Caco-2 (cell line): ENCODE results near the gene HOXB2. TPM values are rescaled to one million over a fixed set of nuclear protein-coding genes. Genes with fewer than 3 reads are reported as not detected.

Experiments used
- BruUV-seq: library from RNA; stranded (reverse); fragments of 400-500 nt; replicated peaks from 2 replicates; lab custom pipeline; 2021; lab: Mats Ljungman, UMichigan
- CTCF ChIA-PET: fragments of 300-600 bp; sonication (Branson Sonifier 250); formaldehyde crosslinking; loops from one replicate; lab custom pipeline; 2022; ENCODE audit warnings: antibody characterized with exemption; lab: Charles Lee
- POLR2A ChIA-PET: fragments of 300-600 bp; sonication (Branson Sonifier 250); formaldehyde crosslinking; loops from one replicate; lab custom pipeline; 2022; ENCODE audit warnings: antibody characterized with exemption; lab: Charles Lee
- DNase-seq, 2 experiments: peaks; one replicate each; pipeline versions ENCODE4 v3.0.0 to v3.0.0-alpha.2; 2020 to 2022
- H3K27me3 ChIP-seq: replicated peaks from 2 replicates; pipeline ENCODE4 v1.6.0; 2011; ENCODE audit warnings: low read length; ENCODE audit not compliant: control insufficient read depth, insufficient read depth
- H3K36me3 ChIP-seq: 2 replicates; pipeline ENCODE4 v1.5.1; 2011; ENCODE audit warnings: low read length; ENCODE audit not compliant: control insufficient read depth, insufficient read depth
- H3K4me1 ChIP-seq: fragments of 250-450 bp; sonication (Bioruptor Pico); 2 replicates; pipeline ENCODE4 v1.5.1; 2020; ENCODE audit warnings: mild to moderate bottlenecking
- H3K4me3 ChIP-seq: 2 replicates; pipeline ENCODE4 v1.5.1; 2011; ENCODE audit warnings: low read depth, mild to moderate bottlenecking, control low read depth, low read length
- H3K9me3 ChIP-seq: fragments of 250-450 bp; sonication (Bioruptor Pico); 2 replicates; pipeline ENCODE4 v1.5.1; 2020; ENCODE audit warnings: mild to moderate bottlenecking, moderate library complexity
- H3K27ac Mint-ChIP-seq: one replicate; pipeline ENCODE4 v1.8.0; 2022; ENCODE audit warnings: mixed read lengths; ENCODE audit not compliant: unreplicated experiment
- H3K27me3 Mint-ChIP-seq: one replicate; pipeline ENCODE4 v1.8.0; 2022; ENCODE audit warnings: mixed read lengths; ENCODE audit not compliant: insufficient read depth, unreplicated experiment
- H3K36me3 Mint-ChIP-seq: one replicate; pipeline ENCODE4 v1.8.0; 2022; ENCODE audit warnings: mild to moderate bottlenecking, mixed read lengths; ENCODE audit not compliant: insufficient read depth, unreplicated experiment
- H3K4me1 Mint-ChIP-seq: one replicate; pipeline ENCODE4 v1.8.0; 2022; ENCODE audit warnings: low read depth, mixed read lengths; ENCODE audit not compliant: unreplicated experiment
- H3K4me3 Mint-ChIP-seq: one replicate; pipeline ENCODE4 v1.8.0; 2022; ENCODE audit warnings: mild to moderate bottlenecking, moderate library complexity, mixed read lengths; ENCODE audit not compliant: unreplicated experiment
- H3K9me3 Mint-ChIP-seq: one replicate; pipeline ENCODE4 v1.8.0; 2022; ENCODE audit warnings: mixed read lengths; ENCODE audit not compliant: unreplicated experiment
- CTCF ChIP-seq, 2 experiments: fragments of 200-600 bp in 1 of 2; IDR thresholded peaks; 1 replicate in 1 of 2; 2 replicates in 1 of 2; pipeline versions ENCODE4 v1.5.1 to v1.8.0; 2011 to 2022; ENCODE audit warnings: antibody characterized with exemption in 1 of 2, control low read depth in 1 of 2, inconsistent platforms in 1 of 2, low read depth in 1 of 2, low read length in 1 of 2, mild to moderate bottlenecking in 1 of 2, moderate library complexity in 1 of 2; ENCODE audit not compliant: insufficient read depth in 1 of 2, severe bottlenecking in 1 of 2, unreplicated experiment in 1 of 2
- intact Hi-C: fragments of 100-400 bp; cut with micrococcal nuclease; formaldehyde crosslinking; loops from one replicate; pipeline ENCODE4 v1.10.0; 2022; ENCODE audit not compliant: unreplicated experiment
- total RNA-seq: library from RNA; stranded (reverse); gene quantifications from 2 replicates; pipeline ENCODE4 v1.2.3, GENCODE V29; 2022

The HOXB2 gene
- total RNA-seq, 1 experiment from 2014 or later: 1.1 TPM

GRCh38 chr17:48527547-48527932, 17.4 kb downstream of the HOXB2 start:
- Histone ChIP-seq H3K9me3 (no peaks in the 10 kb centered on the region), H3K4me1 (peaks cover 25% of the 10 kb centered on the region), H3K36me3 (no peaks in the 10 kb centered on the region), H3K27me3 (no peaks in the 10 kb centered on the region), H3K4me3 (no peak overlapping the region)
- Mint-ChIP-seq H3K27me3 (no peaks in the 10 kb centered on the region), H3K4me1 (peaks cover 3% of the 10 kb centered on the region), H3K4me3 (no peak overlapping the region), H3K9me3 (no peaks in the 10 kb centered on the region), H3K27ac (no peak overlapping the region), H3K36me3 (no peaks in the 10 kb centered on the region)
- BruUV-seq: no TSS peak
- intact Hi-C loops: no loop called here
- DNase-seq: no peak
- no peak for TF ChIP-seq CTCF (IDR thresholded peaks at IDR 0.05; ENCODE audit: insufficient read depth in 1 of 2, low read depth in 1 of 2, low read length in 1 of 2, severe bottlenecking in 1 of 2, unreplicated experiment in 1 of 2)
- CTCF ChIA-PET: no interaction called here
- POLR2A ChIA-PET: no interaction called here

GRCh38 chr17:48526608-48527546, 18.0 kb downstream of the HOXB2 start:
- peaks cover 10% of the 10 kb centered on the region for H3K4me1 Mint-ChIP-seq

GRCh38 chr17:48523010-48523409, 21.9 kb downstream of the HOXB2 start:
- Mint-ChIP-seq H3K27ac (no peak overlapping the region), H3K27me3 (no peaks in the 10 kb centered on the region), H3K4me1 (peaks cover 19% of the 10 kb centered on the region), H3K9me3 (no peaks in the 10 kb centered on the region), H3K4me3 (no peak overlapping the region), H3K36me3 (no peaks in the 10 kb centered on the region)
- Histone ChIP-seq H3K36me3 (no peaks in the 10 kb centered on the region), H3K4me1 (peaks cover 26% of the 10 kb centered on the region), H3K27me3 (no peaks in the 10 kb centered on the region), H3K9me3 (no peaks in the 10 kb centered on the region), H3K4me3 (no peak overlapping the region)
- CTCF ChIA-PET: interaction anchor here (1.1 to 1.2 kb wide), 3 partner anchors 23 to 37 kb away, joined by 3 to 4 read pairs (median 3); no protein-coding TSS in a partner anchor
- intact Hi-C loops: loop anchor here (2.0 kb wide), 1 partner anchor 20 kb away; no protein-coding TSS in a partner anchor
- peak; percentile 27 to 31 for TF ChIP-seq CTCF (IDR thresholded peaks at IDR 0.05; ENCODE audit: insufficient read depth in 1 of 2, low read depth in 1 of 2, low read length in 1 of 2, severe bottlenecking in 1 of 2, unreplicated experiment in 1 of 2)
- DNase-seq: no peak
- POLR2A ChIA-PET: no interaction called here
- BruUV-seq: no TSS peak

More at GRCh38 chr17:48526608-48527546, 18.0 kb downstream of the HOXB2 start:
- Histone ChIP-seq H3K9me3 (no peaks in the 10 kb centered on the region), H3K36me3 (no peaks in the 10 kb centered on the region), H3K4me1 (peaks cover 25% of the 10 kb centered on the region), H3K27me3 (no peaks in the 10 kb centered on the region), H3K4me3 (no peak overlapping the region)
- CTCF ChIA-PET: no interaction called here
- Mint-ChIP-seq H3K36me3 (no peaks in the 10 kb centered on the region), H3K27ac (no peak overlapping the region), H3K9me3 (no peaks in the 10 kb centered on the region), H3K27me3 (no peaks in the 10 kb centered on the region), H3K4me3 (no peak overlapping the region)
- POLR2A ChIA-PET: no interaction called here
- intact Hi-C loops: no loop called here
- BruUV-seq: no TSS peak
- DNase-seq: no peak
- TF ChIP-seq CTCF (IDR thresholded peaks at IDR 0.05; ENCODE audit: insufficient read depth in 1 of 2, low read depth in 1 of 2, low read length in 1 of 2, severe bottlenecking in 1 of 2, unreplicated experiment in 1 of 2): no peak
